GM13977 (cell line): ENCODE measurements around the gene BORCS6.
"Not testable (repeated sequence)": the region's sequence is repeated elsewhere in the genome, so short reads cannot be mapped to it uniquely, and the experiment has no call there.

Experiments used
- DNase-seq: peaks from one replicate; pipeline ENCODE4 v3.0.0; 2012; ENCODE audit warnings: low spot score
- CTCF ChIP-seq: IDR thresholded peaks from 2 replicates; pipeline ENCODE4 v1.5.1; 2012; ENCODE audit warnings: mild to moderate bottlenecking, control low read depth; ENCODE audit not compliant: insufficient read depth; ENCODE audit errors: extremely low read depth, missing control alignments
- in situ Hi-C: fragments of 300-500 bp; cut with MboI; formaldehyde crosslinking; loops from one replicate; pipeline ENCODE4 v1.12.0; 2022; ENCODE audit warnings: low sequenced_read_pairs, low pct_unique_long_range_greater_than_20kb, mixed read lengths, inconsistent platforms; ENCODE audit not compliant: unreplicated experiment

The BORCS6 gene

DNA sequence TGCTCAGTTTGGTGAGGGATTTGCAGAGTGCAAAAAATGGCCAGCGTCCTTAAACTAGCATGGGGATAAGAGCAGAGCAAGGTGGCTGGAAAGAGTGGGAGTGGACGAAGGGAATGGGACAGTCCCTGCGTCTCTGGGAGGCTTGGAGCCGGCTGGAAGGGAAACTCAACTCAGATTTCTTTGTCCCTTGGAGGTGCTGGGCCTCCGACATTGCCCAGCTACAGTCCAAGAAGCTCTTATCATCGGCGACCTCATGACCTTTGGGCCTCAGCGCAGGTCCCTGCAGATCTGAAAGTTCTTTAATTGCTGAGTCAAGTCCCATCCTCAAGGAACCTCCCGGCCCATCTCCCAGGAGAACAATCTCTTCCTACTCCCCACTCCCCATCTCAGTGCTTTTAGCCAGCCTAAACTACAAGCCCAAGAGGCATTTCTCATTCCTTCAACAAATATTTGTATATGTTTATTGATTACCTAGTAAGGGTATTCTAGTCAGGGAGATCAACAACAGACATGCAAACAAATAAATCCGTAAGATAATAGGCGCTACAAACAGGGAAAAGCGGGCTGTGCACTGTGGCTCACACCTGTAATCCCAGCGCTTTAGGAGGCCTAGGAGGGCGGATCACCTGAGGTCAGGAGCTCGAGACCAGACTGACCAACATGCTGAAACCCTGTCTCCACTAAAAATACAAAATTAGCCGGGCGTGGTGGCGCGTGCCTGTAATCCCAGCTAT lies 12.8 kb downstream of the BORCS6 start:
- in situ Hi-C loops: no loop called here
- TF ChIP-seq CTCF: no peak
- DNase-seq: no peak

- in situ Hi-C loops: no loop called here
These were observed 13.6 kb downstream of the BORCS6 start, which contains the start of gene TMEM107 for GRCh38 chr17:8176197-8176940. Gene TMEM107, minus strand, starts transcription at chr17:8176380. Its CDS starts 94 bp downstream, at chr17:8176286.

GRCh38 chr17:8175795-8176196 lies 14.2 kb downstream of the BORCS6 start:
- no peak for TF ChIP-seq CTCF
- no peak for DNase-seq
- in situ Hi-C loops: no loop called here

More at GRCh38 chr17:8176197-8176940, 13.6 kb downstream of the BORCS6 start, which contains the start of gene TMEM107:
- peak; percentile 85 for DNase-seq
- no peak for TF ChIP-seq CTCF

DNA sequence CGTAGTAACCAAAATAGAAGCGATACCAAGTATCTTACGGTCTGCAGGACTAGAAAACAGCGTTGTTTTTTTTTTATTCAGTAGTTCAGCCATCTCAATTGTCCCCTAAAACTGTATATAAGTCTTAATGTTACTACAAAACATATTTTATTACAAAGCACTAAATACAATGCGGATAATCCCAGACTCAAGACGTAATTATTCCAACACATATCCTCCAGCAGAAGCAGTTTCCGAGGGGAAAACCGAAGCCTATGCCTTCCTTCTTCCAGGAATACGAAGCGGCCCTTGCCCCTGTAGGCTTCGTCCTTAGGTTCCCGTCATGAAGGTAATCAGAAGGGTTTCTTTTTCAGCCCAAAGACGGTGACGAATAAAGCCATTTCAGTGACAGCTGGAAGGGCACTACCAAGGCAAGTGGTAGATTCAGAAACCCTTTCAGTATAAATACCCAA lies 16.1 kb downstream of the BORCS6 start:
- no peak for TF ChIP-seq CTCF
- in situ Hi-C loops: no loop called here
- no peak for DNase-seq

GRCh38 chr17:8173056-8173870 lies 16.7 kb downstream of the BORCS6 start:
- in situ Hi-C loops: no loop called here
- DNase-seq: peak; percentile 89
- no peak for TF ChIP-seq CTCF

- DNase-seq, in situ Hi-C loops: not testable (repeated sequence)
These were observed 19.8 kb downstream of the BORCS6 start for GRCh38 chr17:8170186-8170585.
